Cortex of kidney (tissue), 1 donor: ENCODE measurements around the gene TAF10.

Experiments
- DNase-seq: peaks from one replicate; lab custom pipeline; 2025; lab: John Stamatoyannopoulos, UW

TAF10 gene

GRCh38 chr11:6576471-6577373 lies 35.3 kb downstream of the TAF10 start:
- no peak for DNase-seq

GRCh38 chr11:6574816-6575715 lies 37.0 kb downstream of the TAF10 start:
- no peak for DNase-seq

GRCh38 chr11:6572215-6572614 lies 39.8 kb downstream of the TAF10 start:
- DNase-seq, result no peak

GRCh38 chr11:6571434-6572008 lies 40.5 kb downstream of the TAF10 start:
- DNase-seq, result no peak

- DNase-seq, result no peak
These were observed 41.2 kb downstream of the TAF10 start for GRCh38 chr11:6570691-6571427.

DNA sequence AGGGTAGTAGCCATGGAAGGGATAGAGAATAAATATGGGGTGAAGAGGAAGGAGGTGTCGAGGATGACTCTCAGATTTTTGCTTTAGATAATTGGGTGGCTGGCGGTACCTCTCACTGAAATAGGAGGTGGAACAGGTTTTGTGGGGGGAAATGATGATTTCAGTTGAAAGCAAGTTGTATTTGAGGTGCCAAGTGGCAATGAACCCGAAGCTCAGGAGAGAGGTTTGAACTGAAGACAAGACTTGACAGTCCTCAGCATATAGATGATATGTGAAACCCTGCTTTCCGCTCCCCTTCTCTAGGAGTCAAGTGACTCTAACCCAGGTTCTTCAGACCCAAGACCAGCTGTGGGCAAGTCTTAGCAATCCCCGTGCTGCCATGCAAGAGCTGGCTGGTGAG lies 42.3 kb downstream of the TAF10 start:
- no peak for DNase-seq

DNA sequence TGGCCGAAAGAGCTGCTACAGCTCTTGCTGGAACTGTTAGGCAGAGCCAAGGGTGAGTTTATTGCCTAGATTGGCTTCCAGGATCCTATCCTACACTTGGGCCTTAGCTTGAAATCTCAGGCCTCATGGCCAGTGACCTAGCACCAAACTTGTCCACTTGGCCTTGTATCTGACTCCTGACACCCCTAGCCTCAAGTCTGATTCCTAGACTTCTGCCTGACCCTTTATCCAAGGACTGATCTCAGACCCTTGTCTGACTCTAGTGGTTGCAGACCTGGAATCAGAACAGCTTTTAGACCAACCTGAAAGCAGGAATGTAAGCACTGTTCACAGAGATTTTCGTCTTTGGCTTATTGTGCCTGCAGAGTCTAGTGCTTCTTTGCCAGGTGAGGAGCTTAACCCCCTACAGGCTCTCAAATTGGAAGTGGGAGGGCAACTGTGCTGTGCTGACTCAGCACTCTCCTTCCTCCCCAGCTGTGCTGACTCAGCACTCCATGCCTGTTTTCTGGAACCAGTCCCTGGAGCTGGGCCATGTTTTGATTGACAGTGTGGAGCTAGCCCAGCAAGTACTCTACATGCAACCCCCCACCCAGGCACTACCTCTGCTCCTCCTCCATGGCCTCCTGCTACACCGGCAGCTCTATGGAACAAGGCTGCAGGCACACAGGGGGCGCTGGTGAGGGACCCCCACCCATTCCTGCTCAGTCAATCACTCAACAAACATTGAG lies 43.7 kb downstream of the TAF10 start:
- no peak for DNase-seq

DNA sequence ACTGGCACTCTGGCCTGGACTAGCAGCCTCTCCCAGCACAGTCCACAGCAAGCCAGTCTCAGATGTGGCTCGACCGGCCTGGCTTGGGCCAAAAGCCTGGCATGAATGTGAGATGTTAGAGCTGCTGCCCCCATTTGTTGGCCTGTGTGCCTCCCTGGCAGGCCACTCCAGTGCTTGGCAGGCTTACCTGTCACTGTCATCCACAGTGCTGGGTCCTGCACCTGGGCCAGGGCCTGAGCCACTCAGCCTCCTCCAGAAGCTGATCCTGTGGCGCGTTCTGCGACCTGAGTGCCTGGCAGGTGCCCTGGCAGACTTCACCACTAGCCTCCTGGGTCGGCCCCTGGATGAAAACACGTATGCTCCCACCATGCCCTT lies 44.7 kb downstream of the TAF10 start:
- DNase-seq, result no peak

- no peak for DNase-seq
These were observed 45.2 kb downstream of the TAF10 start for GRCh38 chr11:6566704-6567370.

DNA sequence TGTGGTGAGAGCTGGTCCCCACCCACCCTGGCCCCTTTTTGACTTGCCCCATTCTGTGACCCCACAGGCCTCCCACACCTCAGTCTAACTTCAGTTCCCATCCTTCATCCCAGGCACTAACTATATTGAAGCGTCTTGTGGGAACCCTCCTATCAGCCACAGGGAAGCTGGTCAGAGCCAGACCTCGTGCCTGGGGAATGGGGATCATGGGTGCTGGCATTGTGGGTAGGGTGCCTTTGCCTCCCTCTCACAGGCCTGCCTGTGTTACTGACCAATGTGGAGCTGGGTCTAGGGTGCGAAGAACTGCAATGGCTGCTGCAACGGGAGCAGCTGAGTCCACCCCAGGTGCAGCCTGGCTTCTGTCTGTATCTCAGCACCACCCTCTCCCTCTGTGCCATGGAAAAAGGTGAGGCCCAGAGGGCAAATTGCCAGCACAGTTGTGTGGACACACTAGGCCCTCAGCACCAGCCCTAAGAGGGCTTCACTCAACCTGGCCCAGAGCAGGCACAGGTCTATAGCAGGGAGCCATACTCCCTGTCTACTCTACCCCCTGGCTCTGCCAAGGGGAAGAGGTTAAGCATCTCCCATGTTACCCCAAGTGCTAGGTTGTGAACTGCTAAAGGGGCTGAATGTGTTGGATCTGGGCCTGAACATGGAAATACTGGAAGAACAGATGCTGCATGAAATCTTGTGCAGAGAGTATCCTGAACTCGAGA lies 45.9 kb downstream of the TAF10 start:
- DNase-seq, result no peak

- no peak for DNase-seq
These were observed 46.7 kb downstream of the TAF10 start for GRCh38 chr11:6565325-6565724.

- no peak for DNase-seq
These were observed 48.3 kb downstream of the TAF10 start for GRCh38 chr11:6563667-6564066.

DNA sequence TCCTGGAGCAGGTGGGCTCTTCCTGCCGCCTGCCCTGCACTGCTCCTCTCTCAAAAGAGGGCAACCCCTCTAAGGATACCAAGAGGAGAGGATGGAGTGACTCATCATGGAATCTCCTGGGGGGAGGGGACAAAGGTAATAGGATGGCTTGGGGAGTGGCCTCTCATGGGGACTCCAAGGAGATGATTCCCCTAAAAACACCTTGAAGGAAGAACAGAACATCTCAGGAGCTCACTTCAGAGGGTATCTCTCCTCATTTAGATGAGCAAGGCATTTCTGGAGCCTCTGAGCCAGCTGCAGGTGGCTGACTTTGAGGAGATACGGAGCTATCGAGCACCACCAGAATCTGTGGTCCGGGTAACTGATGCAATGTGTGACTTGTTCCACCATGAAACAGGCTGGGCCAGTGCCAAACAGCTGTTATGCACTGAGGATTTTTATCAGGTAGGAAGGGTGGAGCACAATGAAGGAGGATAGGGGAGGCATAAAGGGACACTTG lies 48.8 kb downstream of the TAF10 start:
- DNase-seq, result no peak

- DNase-seq, result no peak
These were observed 50.7 kb downstream of the TAF10 start for GRCh38 chr11:6561288-6561687.
